DND-41 (cell line): ENCODE data around the gene CSF3R.

ENCODE experiments used
- ATAC-seq: fragments of 200-7000 bp; cut with Tn5 transposase; 3 replicates; pipeline ENCODE4 v1.9.1; 2021; ENCODE audit warnings: low read depth; ENCODE audit not compliant: insufficient read depth
- DNase-seq: peaks from one replicate; pipeline ENCODE4 v3.0.0-alpha.2; 2020
- H2AFZ ChIP-seq: 2 replicates; pipeline ENCODE4 v1.6.0; 2012; ENCODE audit warnings: low read depth, low read length
- H3K27ac ChIP-seq: 2 replicates; pipeline ENCODE4 v1.5.1; 2012; ENCODE audit warnings: low read length, inconsistent platforms
- H3K27me3 ChIP-seq: fragments of 200-600 bp; sonication (generic); 2 replicates; pipeline ENCODE4 v1.6.0; 2012; ENCODE audit warnings: low read length, mild to moderate bottlenecking, inconsistent platforms; ENCODE audit not compliant: insufficient read depth, poor library complexity
- H3K36me3 ChIP-seq: 2 replicates; pipeline ENCODE4 v1.5.1; 2012; ENCODE audit warnings: low read length, inconsistent platforms; ENCODE audit not compliant: insufficient read depth
- H3K4me1 ChIP-seq: 2 replicates; pipeline ENCODE4 v1.5.1; 2012; ENCODE audit warnings: mild to moderate bottlenecking, low read length; ENCODE audit not compliant: insufficient read depth
- H3K4me2 ChIP-seq: 2 replicates; pipeline ENCODE4 v1.6.0; 2012; ENCODE audit warnings: mild to moderate bottlenecking, moderate library complexity, low read length, inconsistent platforms; ENCODE audit not compliant: insufficient read depth
- H3K4me3 ChIP-seq, 2 experiments: fragments of 200-600 bp in 1 of 2; shearing (Covaris generic) in 1 of 2; 2 replicates each; pipeline ENCODE4 v1.5.1; 2012 to 2016; ENCODE audit warnings: inconsistent platforms in 2 of 2, low read length in 2 of 2, mild to moderate bottlenecking in 2 of 2, low read depth in 1 of 2, moderate library complexity in 1 of 2
- H3K79me2 ChIP-seq: 2 replicates; pipeline ENCODE4 v1.6.0; 2012; ENCODE audit warnings: low read length, inconsistent platforms; ENCODE audit not compliant: insufficient read depth
- H3K9ac ChIP-seq: 2 replicates; pipeline ENCODE4 v1.6.0; 2012; ENCODE audit warnings: low read depth, mild to moderate bottlenecking, inconsistent platforms, low read length, moderate library complexity
- H3K9me3 ChIP-seq: 2 replicates; pipeline ENCODE4 v1.5.1; 2012; ENCODE audit warnings: low read length, moderate library complexity, mild to moderate bottlenecking, inconsistent platforms; ENCODE audit not compliant: insufficient read depth, severe bottlenecking
- H4K20me1 ChIP-seq: 2 replicates; pipeline ENCODE4 v1.6.0; 2012; ENCODE audit warnings: low read length; ENCODE audit not compliant: insufficient read depth
- CTCF ChIP-seq: IDR thresholded peaks from 2 replicates; pipeline ENCODE4 v1.5.1; 2012; ENCODE audit warnings: borderline replicate concordance, low read length, moderate library complexity, mild to moderate bottlenecking; ENCODE audit not compliant: poor library complexity, severe bottlenecking; ENCODE audit errors: extremely low read depth
- EZH2 ChIP-seq: IDR thresholded peaks from 3 replicates; pipeline ENCODE4 v1.6.1; 2012; ENCODE audit warnings: borderline replicate concordance, low read depth, mild to moderate bottlenecking, moderate library complexity, low read length, inconsistent platforms; ENCODE audit not compliant: severe bottlenecking

CSF3R gene

DNA sequence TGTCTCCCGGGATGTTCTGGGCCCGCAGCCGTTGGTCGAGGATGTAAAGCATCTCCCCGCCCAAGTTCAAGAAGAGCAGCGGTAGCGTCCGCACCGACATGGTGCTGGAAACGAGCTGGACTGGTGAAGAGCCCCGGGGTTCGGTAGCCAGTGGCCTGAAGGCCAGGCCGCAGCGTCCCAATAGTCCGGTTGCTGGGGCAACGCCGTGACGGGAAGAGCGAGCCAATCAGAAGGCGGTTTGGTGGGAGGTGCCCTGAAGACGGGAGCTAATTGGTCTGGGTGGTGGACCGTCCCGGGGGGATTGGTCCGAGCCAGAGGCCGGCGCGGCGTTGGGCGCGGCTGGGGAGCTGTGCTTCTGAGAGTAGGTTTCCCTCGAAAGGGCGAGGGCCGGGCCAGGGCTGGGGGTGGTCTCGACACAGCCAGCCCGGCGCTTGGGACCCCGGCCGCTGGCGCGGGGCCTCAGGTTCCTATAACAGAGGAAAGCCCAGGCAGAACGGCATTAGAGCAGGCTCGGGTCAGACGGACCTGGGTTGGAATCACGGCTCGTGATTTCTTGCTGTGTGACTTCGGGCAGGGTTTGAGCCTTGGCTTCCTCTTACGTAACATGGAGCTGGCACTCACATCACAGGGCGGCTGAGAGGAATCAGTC, 32.3 kb downstream of the CSF3R start, which contains the start of gene OSCP1:
TSS of gene OSCP1 (minus strand) at position 182 of the 649 bp plus-strand sequence. CDS start at position 100, 82 bp downstream.
- H3K4me2 ChIP-seq, result peak within 1 kb of the TSS; percentile 77

DNA sequence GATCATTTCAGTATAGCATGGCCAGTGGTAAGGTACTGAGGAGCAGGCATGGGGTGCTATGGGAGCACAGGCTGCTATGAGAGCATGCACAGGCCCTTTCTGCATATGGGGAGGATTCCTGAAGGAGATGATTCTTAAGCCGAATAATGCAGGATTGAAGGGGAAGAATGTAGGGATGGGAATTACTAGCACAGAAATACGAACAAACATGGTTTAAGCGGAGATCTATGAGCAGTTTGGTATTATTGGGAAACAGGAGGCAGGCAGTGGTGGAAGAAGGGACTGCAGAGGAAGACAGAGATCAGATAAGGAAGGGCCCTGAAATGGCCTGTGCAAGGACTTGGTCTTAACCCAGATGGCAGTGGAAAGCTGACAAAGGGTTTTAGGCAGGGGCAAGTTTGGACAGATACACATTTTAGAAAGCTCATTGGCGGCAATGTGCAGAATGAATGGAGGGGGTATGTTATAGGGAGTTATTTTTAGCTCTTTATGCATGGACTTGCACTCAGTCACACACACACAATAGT, 34.1 kb downstream of the CSF3R start:
- ATAC-seq (no peak), DNase-seq (no peak)
- TF ChIP-seq CTCF, result no peak
- no peak for TF ChIP-seq EZH2
- H3K36me3 ChIP-seq, result no peaks in the 10 kb centered on the region
- H3K9ac ChIP-seq, result no peak overlapping the region
- H4K20me1 ChIP-seq, result no peaks in the 10 kb centered on the region
- H3K4me2 ChIP-seq, result no peak overlapping the region
- H3K9me3 ChIP-seq, result no peaks in the 10 kb centered on the region
- peaks cover 4% of the 10 kb centered on the region for H3K79me2 ChIP-seq
- no peak overlapping the region for H3K27ac ChIP-seq
- H2AFZ ChIP-seq, result no peak overlapping the region
- no peak overlapping the region for H3K4me3 ChIP-seq
- H3K4me1 ChIP-seq, result peaks cover 25% of the 10 kb centered on the region
- no peaks in the 10 kb centered on the region for H3K27me3 ChIP-seq

More for the DNA sequence above, 32.3 kb downstream of the CSF3R start, which contains the start of gene OSCP1:
- Histone ChIP-seq H3K9me3 (no peaks in the 10 kb centered on the region), H3K79me2 (peaks cover 4% of the 10 kb centered on the region), H3K9ac (peak within 1 kb of the TSS; percentile 72), H3K27me3 (no peaks in the 10 kb centered on the region), H2AFZ (peak within 1 kb of the TSS; percentile 95), H3K36me3 (peaks cover 12% of the 10 kb centered on the region), H3K27ac (peak within 1 kb of the TSS; percentile 75), H3K4me3 (peak within 1 kb of the TSS; percentile 36 to 75), H3K4me1 (peaks cover 25% of the 10 kb centered on the region), H4K20me1 (no peaks in the 10 kb centered on the region)
- ATAC-seq, result peak; percentile 98
- peak; percentile 89 for DNase-seq
- no peak for TF ChIP-seq CTCF
- TF ChIP-seq EZH2, result no peak

GRCh38 chr1:36447450-36447849, 35.3 kb downstream of the CSF3R start:
- ATAC-seq, result no peak
- Histone ChIP-seq H4K20me1 (no peaks in the 10 kb centered on the region), H3K79me2 (peaks cover 4% of the 10 kb centered on the region), H3K27me3 (no peaks in the 10 kb centered on the region), H3K4me2 (no peak overlapping the region), H2AFZ (no peak overlapping the region), H3K4me3 (no peak overlapping the region), H3K9me3 (no peaks in the 10 kb centered on the region), H3K9ac (no peak overlapping the region), H3K36me3 (no peaks in the 10 kb centered on the region), H3K4me1 (peaks cover 25% of the 10 kb centered on the region), H3K27ac (no peak overlapping the region)
- no peak for DNase-seq
- TF ChIP-seq EZH2, result no peak
- no peak for TF ChIP-seq CTCF
